Measurements from ENCODE around the gene MBP.
"Not testable (repeated sequence)": the region's sequence is repeated elsewhere in the genome, so short reads cannot be mapped to it uniquely, and the experiment has no call there.

MBP gene

GRCh38 chr18:76959605-76960004, 173.0 kb downstream of the MBP start:
- no peak for DNase-seq

- no peak for DNase-seq
Observed at GRCh38 chr18:76958692-76959341, 173.8 kb downstream of the MBP start.

- DNase-seq: no peak
Observed at GRCh38 chr18:76957384-76958355, 174.9 kb downstream of the MBP start.

- no peak for DNase-seq
Observed at GRCh38 chr18:76956648-76957047, 175.9 kb downstream of the MBP start.

GRCh38 chr18:76955524-76956170, 176.9 kb downstream of the MBP start:
- no peak for DNase-seq

- DNase-seq: no peak
Observed at GRCh38 chr18:76953583-76954233, 178.9 kb downstream of the MBP start.

GRCh38 chr18:76953156-76953555, 179.4 kb downstream of the MBP start:
- no peak for DNase-seq

- no peak for DNase-seq
Observed at GRCh38 chr18:76952747-76953146, 179.8 kb downstream of the MBP start.

- DNase-seq: no peak
Observed at GRCh38 chr18:76951456-76952247, 180.9 kb downstream of the MBP start.

GRCh38 chr18:76948345-76948744, 184.2 kb downstream of the MBP start:
- no peak for DNase-seq

GRCh38 chr18:76944346-76944745, 188.2 kb downstream of the MBP start:
- DNase-seq: not testable (repeated sequence)

- DNase-seq: no peak
Observed at GRCh38 chr18:76943542-76944339, 188.8 kb downstream of the MBP start.

- no peak for DNase-seq
Observed at GRCh38 chr18:76941284-76941683, 191.3 kb downstream of the MBP start.

- DNase-seq: no peak
Observed at GRCh38 chr18:76938619-76939018, 194.0 kb downstream of the MBP start.

GRCh38 chr18:76937597-76937996, 195.0 kb downstream of the MBP start:
- no peak for DNase-seq

- no peak for DNase-seq
Observed at GRCh38 chr18:76936877-76937276, 195.7 kb downstream of the MBP start.

- DNase-seq: no peak
Observed at GRCh38 chr18:76935722-76936337, 196.8 kb downstream of the MBP start.

GRCh38 chr18:76932026-76932819, 200.4 kb downstream of the MBP start:
- no peak for DNase-seq

GRCh38 chr18:76931171-76931570, 201.4 kb downstream of the MBP start:
- no peak for DNase-seq
